GM18520 (cell line): ENCODE measurements around the gene KLRC2.
A peak's percentile ranks its signal among the peaks of the same experiment; 100 is the strongest.
"Not testable (repeated sequence)": the region's sequence is repeated elsewhere in the genome, so short reads cannot be mapped to it uniquely, and the experiment has no call there.

Source experiments
- ATAC-seq: cut with Tn5 transposase; IDR thresholded peaks from one replicate; pipeline ENCODE4 v1.9.1; 2021; ENCODE audit not compliant: unreplicated experiment

The KLRC2 gene

DNA sequence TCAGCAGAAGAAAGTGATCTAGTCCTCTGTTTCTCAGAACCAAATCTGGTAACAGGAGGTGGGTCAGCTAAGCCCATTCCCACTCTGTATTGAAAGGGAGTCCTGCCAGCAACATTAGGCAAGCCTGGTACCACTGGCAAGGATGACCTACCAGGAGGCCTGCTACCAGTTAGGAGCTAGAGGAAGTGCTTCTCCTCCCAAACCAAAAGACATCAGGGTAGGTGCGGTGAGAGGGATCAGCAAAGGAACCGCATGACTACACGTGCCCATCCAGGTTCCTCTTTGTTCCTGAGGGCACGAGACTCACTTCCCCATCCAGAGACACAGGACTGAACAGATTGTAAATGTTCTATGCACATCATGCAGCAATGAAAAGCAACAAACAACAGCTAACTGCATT, 29.1 kb downstream of the KLRC2 start:
- ATAC-seq, result no peak

DNA sequence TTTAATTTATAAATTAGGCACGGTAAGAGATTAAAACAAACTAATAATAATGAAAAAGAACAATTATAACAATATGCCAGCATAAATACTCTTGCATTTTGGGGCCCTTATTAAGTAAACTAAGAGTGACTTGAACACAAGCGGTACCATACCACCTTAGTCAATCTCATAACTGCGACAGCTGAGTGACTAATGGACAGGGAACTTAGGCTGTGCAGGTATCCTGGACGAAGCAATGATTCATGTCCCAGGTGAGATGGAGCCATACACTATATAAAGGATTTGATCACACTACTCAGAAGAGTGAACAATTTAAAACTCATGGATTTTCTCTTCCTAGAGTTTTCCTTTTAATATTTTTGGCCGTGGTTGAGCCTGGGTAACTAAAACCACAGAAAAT, 30.5 kb downstream of the KLRC2 start:
- ATAC-seq, result no peak

DNA sequence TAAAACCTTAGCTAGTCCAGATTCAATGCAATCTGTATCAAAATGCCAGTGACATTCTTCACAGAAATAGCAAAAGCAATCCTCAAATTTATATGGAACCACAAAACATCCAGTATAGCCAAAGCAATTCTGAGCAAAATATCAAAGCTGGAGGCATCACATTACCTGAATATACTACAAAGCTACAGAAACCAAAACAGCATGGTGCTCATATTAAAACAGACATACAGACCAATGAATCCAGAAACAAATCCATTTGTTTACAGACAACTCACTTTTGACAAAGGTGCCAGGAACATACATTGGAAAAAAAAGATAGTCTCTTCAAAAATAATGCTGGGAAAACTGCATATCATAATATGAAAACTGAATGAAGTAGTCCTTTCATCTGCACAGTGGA, 31.0 kb downstream of the KLRC2 start:
- no peak for ATAC-seq

DNA sequence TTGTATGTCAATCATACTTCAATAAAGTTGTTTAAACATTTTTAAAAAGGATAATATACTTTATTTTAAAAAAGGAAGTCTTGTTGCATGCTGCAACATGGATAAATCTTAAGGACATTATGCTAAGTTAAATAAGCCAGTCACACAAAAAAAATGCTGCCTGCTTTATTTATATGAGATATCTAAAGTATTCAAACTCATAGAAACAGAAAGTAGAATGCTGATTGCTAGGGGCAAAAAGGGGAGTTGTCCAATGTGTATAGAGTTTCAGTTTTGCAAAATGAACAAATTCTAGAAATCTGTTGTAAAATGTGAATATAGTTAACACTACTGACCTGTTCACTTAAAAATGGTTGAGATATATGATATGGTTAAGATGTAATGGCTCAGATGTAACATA, 35.0 kb downstream of the KLRC2 start:
- no peak for ATAC-seq

DNA sequence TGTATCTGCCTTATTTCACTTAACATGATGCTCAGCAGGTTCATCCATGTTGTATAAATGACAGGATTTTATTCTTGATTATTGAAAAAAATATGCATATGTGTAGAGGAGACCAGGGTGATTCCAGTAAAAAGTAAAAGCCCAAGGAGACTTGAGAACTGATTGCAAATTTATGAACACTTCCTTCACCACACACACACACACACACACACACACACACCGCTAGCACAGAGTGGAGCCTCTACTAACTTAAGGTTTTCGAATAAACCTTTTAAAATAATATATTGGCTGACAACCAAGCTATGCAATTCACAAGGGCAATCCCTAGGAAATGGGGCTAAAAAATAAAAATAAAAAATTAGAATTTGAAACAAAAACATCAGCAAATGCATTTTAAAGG, 37.6 kb downstream of the KLRC2 start:
- no peak for ATAC-seq

DNA sequence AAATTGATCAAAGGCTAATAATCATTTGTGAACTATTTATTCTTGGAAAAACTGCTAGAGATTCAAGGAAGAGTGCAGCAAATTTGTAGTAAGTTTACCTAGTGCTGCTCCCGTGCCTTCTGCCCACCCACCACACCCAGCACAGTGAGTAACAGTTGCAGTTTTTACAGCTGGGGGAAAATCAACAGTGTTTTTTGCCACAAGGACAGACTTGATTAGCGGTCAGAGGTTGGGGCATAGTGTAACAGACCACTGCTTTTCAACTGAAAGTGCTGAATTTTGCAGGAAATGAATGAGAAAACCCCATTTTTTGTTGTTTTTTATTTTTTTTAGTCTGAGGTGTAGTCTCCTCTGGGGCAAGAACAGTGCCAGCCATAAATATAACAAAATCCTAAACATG, 38.5 kb downstream of the KLRC2 start:
- no peak for ATAC-seq

DNA sequence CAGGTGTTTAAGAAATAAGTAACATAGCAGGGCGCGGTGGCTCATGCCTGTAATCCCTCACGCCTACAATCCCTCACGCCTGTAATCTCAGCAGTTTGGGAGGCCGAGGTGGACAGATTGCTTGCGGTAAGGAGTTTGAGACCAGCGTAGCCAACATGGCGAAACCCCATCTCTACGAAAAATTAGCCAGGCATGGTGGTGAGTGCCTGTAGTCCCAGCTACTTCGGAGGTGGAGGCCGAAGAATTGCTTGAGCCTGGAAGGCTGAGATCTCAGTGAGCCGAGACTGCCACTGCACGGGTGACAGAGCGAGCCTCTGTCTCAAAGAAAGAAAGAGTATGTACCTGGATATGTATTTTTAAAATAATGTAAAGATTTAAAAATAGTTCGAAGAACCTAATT, 39.6 kb downstream of the KLRC2 start:
- ATAC-seq, result not testable (repeated sequence)

DNA sequence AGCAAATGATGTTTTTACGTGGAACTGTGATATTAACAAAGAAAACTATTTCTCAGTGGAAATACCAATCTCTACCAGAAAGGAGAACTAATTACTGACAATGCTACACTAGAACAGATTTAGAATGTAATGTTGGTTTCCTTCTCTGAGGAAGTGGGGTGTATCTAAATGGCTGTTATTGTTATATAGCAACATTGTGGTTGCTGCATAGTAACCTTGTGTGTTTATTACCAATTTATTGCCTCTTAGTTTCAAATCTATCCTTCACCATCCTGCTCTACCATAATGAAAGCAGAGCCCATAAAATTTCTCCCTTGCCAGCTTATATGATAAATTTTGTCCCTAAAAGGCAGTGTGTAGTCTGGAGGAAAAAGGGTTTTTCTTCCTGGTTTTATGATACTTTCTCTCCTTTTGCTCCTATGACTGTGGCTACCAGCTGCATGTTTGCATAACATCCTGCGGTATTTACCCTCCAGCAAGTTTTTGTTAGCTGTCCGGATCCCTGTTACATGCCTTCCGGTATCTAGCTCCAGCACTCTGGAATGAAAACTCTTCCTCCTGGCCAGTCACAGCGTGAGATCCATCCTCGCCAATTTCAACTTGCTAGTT, 40.3 kb downstream of the KLRC2 start:
- ATAC-seq, result peak; percentile 61

DNA sequence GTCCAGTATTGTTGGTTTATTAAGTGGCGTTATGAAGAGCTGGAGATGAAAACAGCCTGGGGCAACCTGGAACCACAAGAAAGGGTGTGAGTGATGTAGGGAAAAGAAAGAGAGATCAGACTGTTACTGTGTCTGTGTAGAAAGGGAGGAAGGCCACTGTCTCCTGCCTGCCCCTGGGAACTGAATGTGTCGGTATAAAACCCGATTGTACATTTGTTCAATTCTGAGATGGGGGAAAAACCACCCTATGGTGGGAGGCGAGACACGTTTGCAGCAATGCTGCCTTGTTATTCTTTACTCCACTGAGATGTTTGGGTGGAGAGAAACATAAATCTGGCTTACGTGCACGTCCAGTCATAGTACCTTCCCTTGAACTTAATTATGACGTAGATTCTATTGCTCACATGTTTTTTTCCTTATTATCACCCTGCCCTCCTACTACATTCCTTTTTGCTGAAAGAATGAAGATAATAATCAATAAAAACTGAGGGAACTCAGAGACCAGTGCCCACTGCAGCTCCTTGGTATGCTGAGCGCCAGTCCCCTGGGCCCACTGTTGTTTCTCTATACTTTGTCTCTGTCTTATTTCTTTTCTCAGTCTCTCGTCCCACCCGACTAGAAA, 41.2 kb downstream of the KLRC2 start:
- not testable (repeated sequence) for ATAC-seq

DNA sequence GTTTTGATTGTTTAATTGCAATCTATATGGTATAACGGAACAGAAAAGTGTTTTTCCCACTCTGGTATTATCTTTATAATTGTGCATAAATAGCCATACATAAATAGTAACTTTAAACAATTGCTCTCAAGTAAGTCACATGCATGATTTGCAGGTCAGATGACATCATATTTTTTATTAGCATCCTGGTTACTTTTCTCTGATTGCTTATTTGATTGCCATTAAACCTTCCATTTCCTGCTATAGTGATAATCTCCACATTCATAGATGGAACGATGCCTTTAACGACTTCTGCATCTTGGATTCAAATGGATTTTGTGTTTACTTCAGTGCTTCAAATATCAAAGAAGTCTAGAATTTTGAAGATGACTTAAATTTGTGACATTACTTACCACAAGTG, 42.5 kb downstream of the KLRC2 start:
- ATAC-seq, result no peak

DNA sequence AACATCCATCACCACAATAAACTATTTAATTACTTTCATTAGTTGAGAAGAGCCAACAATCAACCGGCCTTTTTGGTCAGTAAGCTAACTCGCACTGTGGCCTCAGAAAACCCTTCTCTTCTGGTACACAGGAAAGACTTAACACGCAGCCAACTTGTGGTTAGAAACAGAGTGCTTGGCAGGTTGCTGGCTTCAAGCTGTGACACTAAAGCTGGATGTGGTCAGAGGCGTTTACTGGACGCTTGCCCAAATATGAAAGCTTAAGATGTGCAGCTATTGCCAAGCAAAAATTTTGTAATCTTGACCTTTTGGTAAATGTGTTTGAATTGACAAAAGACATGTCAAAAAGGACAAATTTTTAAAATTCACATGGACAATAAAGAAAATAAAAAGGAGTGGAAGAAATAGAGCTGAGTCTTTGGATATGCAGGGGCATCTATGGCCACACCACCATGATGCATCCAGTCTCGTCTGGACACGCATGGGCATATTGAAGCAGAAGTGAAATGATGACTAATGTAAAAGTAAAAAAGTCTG, 43.3 kb downstream of the KLRC2 start:
- peak; percentile 74 for ATAC-seq

DNA sequence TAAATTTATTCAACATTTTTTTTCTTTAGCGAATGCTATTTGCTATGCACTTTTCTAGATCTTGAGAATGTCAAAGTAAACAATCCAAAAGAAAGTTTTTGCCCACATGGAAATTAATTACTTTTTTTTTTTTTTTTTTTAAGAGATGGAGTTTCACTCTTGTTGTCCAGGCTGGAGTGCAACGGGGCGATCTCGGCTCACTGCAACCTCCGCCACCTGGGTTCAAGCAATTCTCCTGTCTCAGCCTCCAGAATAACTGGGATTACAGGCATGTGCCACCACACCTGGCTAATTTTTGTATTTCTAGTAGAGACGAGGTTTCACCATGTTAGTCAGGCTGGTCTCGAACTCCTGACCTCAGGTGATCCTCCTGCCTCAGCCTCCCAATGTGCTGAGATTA, 44.8 kb downstream of the KLRC2 start:
- not testable (repeated sequence) for ATAC-seq

DNA sequence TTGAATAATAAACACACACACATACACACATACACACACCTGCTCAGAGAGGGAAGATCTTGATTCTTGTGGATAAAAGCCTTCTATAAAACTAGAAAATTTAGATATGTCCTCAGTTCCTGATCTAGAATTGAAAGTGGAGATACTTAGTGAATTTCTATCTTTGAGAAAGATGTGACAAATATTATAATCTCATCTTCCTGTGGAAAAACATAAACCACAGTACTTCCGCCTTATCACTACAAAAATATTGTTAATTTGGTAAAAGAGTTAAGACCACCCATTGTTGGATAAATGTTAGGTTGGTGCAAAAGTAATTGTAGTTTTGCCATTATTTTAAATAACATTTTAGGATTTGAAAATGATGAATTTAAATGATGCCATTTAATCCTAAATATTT, 45.9 kb downstream of the KLRC2 start, which contains the start of gene KLRK1:
KLRK1 (minus strand) TSS at position 138 of the 400 bp plus-strand sequence. CDS start 1,231 bp downstream, outside the sequence.
- no peak for ATAC-seq

DNA sequence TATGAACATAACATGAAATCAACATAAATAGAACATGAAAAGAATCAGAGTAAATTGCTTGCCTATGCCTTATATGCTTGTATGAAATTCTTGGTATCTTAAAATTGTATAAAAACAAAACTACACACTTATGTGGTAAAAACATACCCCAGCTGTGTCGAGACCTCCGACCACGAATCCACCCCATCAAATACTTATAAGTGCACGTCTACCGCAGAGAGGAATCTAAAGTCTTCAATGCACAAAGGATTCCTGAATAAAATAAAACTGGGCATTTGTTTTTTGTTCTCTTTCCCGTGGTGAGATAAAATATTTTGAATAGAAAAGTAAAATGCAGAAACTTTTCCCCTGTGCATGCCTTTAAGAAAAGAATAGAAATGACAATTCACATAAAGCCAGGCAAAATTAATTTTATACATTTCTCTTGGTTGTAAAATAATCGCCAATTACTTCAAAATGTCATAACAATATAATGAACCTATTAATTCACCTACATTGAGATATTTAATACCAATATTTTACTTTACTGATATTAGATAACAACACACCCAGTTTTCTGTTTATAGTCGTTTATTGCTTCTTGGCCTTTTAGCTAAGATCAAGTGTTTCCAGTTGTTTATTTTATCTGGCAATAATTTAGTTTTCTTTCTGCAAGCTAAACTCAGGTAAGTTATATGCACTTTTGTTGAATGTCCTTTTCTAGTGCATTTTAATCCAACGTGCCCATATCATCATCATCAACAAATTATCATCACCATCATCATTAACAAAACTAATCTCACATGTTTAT, 47.0 kb downstream of the KLRC2 start:
- ATAC-seq, result no peak

DNA sequence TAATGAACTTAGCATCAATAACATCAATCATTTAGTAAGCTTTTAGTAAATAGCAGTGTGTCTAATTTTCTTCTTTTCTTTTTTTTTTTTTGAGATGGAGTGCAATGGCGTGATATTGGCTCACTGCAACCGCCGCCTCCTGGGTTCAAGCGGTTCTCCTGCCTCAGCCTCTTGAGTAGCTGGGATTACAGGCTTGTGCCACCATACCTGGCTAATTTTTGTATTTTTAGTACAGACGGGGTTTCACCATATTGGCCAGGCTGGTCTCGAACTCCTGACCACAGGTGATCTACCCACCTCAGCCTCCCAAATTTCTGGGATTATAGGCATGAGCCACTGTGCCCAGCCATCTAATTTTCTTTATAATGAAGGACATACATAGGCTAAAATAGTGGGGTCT, 48.3 kb downstream of the KLRC2 start:
- ATAC-seq, result not testable (repeated sequence)

DNA sequence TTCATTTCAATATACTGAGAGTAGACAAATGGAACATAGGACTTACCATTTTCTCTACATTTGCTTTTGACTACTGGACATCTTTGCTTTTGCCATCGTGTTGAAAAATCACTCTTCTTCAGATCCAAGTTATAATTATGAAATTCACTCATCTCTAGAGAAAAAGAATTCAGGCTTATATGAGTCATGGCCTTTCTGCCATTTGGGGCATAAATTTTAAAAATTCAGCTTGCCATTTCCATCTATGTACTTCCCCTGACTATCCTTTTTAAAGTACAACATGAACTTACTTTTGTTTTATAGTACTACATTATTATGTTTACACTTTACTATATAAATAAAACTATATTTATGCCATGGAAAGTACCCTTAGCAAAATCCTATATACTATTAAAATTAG, 49.0 kb downstream of the KLRC2 start:
- no peak for ATAC-seq

DNA sequence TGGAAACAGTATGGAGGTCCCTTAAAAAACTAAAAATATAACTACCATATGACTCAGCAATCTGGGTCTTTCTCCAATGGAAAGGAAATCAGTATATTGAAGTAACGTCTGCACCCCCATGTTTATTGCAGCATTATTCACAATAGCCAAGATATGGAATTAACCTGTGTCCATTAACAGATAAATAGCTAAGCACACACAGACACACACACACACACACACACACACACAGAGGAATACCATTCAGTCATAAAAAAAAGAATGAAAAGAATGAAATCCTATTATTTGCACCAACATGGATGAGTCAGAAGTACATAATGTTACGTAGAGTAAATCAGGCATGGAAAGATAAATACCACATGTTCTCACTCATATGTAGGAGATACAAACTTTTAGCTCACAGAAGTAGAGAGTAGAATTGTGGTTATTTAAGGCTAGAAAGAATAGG, 50.6 kb downstream of the KLRC2 start:
- no peak for ATAC-seq

DNA sequence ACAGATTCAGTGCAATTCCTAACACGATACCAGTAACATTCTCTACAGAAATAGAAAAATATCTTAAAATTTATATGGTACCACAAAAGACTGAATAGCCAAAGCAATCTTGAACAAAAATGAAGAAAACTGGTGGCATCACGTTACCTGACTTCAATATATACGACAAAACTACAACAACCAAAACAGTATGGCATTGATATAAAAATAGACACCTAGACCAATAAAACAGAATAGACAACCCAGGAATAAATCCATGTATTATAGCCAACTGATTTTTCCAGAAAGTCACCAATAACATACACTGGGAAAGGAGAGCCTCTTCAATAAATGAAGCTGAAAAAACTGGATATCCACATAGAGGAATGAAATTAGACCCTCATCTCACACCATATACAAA, 51.6 kb downstream of the KLRC2 start:
- no peak for ATAC-seq

DNA sequence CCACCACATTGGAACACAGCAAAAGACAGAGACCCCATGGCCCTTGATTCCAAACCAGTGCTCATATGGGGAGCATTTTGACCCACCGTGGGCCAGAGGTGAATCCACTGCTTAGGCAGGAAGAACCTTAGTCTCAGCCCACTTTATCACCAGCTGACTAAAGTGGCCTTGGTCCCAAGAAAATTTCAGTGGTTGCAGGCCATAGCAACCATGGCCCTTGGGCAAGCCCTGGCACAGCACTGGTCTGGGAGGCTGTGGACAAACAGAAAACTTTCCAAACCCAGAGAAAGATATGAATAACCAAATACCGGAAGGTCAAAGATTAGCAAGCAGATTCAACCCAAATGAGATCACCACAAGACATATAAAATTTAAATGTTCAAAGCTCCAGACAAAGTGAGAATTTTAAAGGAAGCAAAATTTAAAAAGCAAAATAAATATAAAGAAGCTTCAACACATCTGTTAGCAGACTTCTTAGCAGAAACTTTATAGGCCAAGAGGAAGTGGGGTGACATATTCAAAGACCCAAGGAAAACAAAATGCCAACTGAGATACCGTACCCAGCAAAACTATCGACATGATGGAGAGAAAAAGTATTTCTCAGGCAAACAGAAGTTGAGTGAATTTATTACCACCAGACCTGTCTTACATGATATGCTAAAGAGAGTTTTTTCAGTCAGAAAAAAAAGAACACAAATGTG, 53.7 kb downstream of the KLRC2 start:
- no peak for ATAC-seq
